Neural progenitor cell (in vitro differentiated cells): Measurements from ENCODE around the gene VPS16.

ENCODE experiments used
- EZH2 ChIP-seq: fragments of 200-600 bp; sonication (generic); IDR thresholded peaks from 2 replicates; pipeline ENCODE4 v1.6.1; 2017; ENCODE audit warnings: antibody characterized with exemption, mild to moderate bottlenecking, moderate library complexity
- TF ChIP-seq, protein P1 (sequence below): fragments of 200-600 bp; sonication (generic); IDR thresholded peaks from 2 replicates; pipeline ENCODE4 v1.5.1; 2017; ENCODE audit warnings: antibody characterized with exemption, mild to moderate bottlenecking

DNA sequence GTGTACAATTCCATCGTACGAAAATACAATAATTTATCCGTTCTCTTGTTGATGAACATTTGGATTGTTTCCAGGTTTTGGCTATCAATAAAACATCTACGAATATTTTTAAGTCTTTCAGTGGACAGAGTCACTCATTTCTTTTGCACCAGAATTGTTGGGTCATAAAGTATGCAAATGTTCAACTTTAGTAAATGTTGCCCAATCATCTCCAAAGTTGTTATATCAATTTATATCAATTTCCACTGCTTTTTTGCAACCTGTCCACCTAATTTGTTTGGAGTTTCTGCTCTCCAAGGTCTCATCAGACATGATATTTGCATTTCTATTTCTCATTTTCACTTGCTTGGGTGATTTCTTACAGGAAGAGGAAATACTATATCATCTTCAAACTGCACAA lies 13.9 kb upstream of the VPS16 start:
- TF ChIP-seq, protein P1, sequence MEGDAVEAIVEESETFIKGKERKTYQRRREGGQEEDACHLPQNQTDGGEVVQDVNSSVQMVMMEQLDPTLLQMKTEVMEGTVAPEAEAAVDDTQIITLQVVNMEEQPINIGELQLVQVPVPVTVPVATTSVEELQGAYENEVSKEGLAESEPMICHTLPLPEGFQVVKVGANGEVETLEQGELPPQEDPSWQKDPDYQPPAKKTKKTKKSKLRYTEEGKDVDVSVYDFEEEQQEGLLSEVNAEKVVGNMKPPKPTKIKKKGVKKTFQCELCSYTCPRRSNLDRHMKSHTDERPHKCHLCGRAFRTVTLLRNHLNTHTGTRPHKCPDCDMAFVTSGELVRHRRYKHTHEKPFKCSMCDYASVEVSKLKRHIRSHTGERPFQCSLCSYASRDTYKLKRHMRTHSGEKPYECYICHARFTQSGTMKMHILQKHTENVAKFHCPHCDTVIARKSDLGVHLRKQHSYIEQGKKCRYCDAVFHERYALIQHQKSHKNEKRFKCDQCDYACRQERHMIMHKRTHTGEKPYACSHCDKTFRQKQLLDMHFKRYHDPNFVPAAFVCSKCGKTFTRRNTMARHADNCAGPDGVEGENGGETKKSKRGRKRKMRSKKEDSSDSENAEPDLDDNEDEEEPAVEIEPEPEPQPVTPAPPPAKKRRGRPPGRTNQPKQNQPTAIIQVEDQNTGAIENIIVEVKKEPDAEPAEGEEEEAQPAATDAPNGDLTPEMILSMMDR, result no peak
- TF ChIP-seq EZH2, result no peak
